Stimulated activated CD8-positive, alpha-beta memory T cell treated with anti-CD3 and anti-CD28 coated beads, Interleukin-7, amount 100 ng/mL, for 24 hours (primary cell): ENCODE measurements around the gene SHC4.
"Not testable (repeated sequence)": the region's sequence is repeated elsewhere in the genome, so short reads cannot be mapped to it uniquely, and the experiment has no call there.

Source experiments
- DNase-seq: peaks from one replicate; pipeline ENCODE4 v3.0.0-alpha.2; 2020; ENCODE audit warnings: low read depth

SHC4 gene

DNA sequence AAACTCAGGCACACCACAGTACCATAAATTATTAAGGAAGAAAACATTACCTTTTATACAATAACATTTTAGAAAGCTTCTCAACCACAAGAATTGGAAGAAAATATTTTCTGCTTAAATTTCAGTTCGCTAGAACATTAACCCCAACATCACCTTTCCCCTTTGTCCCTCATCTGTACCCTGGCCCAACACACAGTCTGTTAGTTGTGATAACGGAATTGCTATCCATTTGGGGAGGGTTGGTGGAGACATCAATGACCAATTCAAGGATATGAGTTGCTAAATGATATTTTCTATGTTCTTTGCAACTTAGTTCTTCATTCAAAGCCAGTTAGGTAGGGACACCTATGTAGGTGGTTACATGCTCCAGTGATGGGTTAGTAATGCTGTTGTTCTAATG is 80.0 kb downstream of the SHC4 start:
- no peak for DNase-seq

DNA sequence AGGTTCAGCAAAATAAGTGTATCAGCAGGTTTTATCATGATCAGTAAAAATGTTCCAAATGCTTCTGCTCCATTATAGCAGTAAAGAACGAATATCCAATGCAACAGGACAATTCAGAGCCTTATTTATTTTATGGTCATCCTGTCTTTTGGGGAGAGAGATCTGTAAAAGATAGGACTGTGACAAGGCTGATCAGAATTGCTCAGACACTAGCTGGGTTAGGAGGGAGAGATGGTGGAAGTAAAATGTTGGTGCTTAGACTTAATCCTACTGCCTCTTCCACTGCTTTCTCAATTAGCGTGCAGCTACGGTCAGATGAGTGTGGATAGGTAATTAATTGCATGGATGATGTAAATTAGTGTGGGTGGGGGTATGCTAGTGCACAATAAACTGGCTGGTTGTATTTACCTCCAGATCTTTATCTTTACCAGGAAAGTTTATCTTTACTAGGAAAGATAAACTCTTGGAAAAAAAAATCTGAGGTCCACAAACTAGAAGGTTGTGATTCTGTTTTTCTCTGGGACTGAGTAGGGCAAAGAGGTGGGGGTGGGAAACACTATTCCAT is 83.6 kb downstream of the SHC4 start:
- DNase-seq: no peak

DNA sequence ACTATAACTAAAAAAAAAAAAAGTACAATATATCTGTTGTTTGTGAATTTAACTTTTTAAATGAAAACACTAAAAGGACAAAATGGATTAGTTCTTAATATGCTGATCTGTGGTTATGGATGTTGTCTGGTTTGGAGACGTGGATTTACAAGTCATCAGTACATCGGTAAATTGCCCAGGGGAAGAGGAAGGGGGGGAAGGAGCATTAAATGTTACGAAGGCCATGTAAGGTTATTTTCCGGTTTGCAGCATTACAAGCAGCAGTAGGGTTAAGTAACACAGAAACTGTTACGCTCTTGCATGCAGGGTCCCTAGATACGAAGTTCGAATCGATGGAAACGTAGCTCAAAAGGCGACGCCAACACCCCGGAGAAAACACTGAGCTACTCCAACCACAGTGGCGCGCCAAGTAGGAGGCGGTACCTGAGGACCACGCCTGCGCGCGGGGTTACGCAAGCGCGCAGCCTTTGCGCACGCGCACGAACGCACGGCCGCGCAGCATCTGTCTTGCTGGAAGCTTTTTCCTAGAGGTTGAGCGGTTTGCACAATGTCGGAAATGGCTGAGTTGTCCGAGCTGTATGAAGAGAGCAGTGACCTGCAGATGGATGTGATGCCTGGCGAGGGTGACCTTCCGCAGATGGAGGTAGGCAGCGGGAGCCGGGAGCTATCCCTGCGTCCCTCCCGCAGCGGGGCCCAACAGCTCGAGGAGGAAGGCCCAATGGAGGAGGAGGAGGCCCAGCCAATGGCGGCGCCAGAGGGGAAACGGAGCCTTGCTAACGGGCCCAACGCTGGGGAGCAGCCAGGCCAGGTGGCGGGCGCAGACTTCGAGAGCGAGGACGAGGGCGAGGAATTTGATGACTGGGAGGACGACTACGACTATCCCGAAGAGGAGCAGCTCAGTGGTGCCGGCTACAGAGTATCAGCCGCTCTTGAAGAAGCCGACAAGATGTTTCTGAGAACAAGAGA is 85.8 kb downstream of the SHC4 start, which contains the start of gene EID1:
TSS of gene EID1 (plus strand) at position 505 of the 966 bp plus-strand sequence. CDS start at position 548, 43 bp downstream.
- DNase-seq: peak; percentile 83

DNA sequence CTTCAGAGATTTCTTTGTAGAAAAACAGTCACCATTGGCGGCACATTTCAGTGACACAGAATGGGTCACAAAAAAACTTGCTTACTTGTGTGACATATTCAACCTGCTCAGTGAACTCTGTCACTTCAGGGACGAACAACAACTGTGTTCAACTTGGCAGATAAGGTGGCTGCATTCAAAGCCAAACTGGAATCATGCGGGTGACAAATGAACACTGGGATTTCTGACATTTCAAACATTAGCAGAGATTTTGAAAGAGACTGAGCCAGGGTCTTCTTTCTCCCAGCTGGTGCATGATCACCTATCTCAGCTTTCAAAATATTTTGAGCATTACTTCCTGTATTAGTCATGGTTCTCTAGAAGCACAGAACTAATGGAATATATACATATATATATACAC is 87.7 kb downstream of the SHC4 start:
- no peak for DNase-seq

DNA sequence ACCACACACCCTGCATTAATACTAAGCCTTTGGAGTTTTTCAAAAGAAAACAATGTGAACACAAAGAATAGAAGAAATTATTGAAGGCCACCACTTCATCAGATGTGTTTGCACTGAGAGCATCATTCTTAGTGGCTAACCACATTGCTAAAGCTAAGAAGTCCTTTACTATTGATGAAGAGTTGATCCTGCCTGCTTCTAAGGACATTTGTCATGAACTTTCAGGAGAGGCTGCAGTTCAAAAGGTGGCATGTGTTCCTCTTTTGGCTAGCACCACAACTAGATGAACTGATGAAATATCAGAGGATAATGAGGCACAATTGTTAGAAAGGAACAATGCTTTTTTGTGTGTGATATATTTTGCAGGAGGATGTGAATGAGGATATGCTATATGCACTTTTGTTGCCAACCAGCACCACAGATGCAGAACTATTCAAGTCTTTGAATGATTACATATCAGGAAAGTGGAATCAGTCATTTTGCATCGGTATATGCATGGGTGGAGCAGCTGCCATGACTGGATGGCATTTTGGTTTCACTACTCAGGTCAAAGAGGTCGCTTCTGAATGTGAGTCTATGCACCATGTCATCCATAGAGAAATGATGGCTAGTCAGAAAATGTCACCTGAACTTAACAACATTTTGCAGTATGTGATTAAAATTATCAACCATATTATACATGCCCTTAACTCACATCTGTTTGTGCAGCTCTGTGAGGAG is 88.3 kb downstream of the SHC4 start:
- no peak for DNase-seq

DNA sequence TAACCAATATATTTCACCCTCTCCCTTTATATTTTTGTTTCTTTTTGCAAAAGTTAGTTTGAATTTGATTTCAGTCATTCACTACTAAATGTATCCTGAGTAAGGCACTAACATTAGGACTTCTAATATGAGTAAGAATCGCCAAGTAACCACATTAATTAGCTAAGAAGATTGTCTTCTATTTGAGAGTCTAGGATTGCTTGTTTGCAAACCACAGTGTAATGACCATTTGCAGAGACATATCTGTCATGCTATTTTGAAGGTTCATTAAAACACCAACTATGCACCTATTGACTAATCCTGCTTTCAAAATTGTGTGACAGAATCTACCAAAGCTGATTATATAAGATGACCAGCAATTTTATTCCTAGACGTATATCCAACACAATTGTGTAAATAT is 91.1 kb downstream of the SHC4 start:
- DNase-seq: no peak

DNA sequence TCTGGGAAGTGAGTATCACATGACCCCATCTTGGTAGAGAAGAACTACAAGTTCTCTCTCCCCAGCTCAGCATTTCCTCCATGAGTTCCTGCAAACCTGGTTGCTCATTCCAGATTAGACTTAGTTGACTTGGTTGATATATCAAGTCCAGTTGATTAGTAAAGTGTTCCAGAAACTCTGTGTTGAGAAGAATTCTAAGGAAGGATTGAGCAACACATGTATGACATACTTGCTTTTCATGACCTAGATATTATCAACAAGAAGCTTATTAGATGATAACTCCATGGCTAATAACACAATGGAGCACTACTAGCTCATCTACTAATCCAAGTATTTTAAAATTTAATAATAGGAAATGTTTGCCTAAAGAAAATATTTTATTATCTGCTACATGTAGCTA is 92.2 kb downstream of the SHC4 start:
- DNase-seq: no peak

DNA sequence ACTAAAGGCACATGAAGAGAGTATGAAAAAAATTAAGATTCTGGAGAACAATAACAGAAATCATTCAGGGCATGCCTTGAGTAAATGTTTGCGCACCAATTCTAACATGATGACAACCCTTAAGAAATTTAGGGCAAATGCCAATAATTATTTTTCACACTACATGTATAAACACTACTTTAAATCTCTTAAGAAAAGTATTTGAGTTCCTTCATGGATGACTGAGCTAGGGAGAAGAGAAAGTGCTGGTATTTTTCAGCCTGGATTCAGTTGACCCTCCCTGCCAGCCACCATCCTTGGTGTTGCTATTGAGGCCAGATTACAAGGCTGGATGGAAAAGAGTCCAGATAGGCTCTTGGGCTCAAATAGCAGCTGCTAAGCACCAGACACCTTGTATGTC is 93.8 kb downstream of the SHC4 start:
- DNase-seq: no peak

DNA sequence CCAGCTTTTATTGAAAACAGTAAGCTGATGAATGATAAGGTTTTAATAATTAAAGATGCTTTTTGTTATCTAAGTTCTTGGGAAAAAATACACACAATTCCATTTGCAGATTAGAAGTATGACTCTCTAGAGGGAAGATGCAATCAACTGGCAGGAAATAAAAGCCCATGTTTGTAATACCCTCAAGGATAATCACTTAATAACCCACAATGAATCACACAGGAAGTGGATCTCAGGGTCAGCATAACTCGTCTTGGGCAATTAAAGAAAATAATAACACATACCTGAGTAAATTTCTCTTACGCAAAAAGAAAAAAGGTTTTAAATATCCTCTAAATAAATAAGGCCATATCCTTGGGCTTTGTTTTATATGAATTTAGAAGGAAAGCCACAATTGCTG is 95.2 kb downstream of the SHC4 start:
- no peak for DNase-seq

DNA sequence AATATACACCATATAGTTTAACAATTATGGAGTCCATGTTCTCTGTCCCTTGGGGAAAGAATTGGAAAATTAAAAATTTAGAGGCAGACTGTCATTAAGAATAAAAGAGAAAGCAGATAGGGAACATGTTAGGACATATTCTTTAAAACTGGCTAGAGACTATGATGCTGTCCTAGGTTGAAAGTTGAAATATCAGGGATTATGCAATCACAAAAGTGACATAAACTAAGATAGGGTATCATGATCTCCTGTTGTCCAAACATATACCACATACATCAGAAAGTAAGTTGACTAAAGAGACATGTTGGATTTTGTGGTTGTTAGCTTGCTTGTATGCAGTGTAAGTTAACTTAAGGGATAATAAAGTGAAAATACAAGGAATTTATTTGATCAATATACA is 95.7 kb downstream of the SHC4 start:
- DNase-seq: no peak

DNA sequence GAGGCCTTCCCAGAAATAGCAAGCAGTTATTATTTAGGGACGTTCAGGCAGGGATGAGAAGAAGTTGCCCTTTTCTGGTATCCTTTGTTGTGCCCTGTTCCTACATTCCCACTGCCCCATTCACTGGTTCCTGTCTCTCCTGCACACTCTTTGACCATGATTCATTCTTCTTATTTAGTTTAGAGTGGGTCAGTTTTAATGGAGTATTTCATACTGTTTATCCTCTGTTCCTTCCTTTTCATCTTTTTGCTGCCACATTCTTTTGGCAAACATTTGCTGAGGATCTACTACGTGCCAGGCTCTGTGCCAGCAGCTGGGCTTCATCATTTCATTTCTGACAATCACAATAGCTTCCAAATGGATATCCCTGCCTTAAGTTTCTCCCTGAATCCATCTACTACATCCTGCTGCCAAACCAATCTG is 97.6 kb downstream of the SHC4 start:
- no peak for DNase-seq

DNA sequence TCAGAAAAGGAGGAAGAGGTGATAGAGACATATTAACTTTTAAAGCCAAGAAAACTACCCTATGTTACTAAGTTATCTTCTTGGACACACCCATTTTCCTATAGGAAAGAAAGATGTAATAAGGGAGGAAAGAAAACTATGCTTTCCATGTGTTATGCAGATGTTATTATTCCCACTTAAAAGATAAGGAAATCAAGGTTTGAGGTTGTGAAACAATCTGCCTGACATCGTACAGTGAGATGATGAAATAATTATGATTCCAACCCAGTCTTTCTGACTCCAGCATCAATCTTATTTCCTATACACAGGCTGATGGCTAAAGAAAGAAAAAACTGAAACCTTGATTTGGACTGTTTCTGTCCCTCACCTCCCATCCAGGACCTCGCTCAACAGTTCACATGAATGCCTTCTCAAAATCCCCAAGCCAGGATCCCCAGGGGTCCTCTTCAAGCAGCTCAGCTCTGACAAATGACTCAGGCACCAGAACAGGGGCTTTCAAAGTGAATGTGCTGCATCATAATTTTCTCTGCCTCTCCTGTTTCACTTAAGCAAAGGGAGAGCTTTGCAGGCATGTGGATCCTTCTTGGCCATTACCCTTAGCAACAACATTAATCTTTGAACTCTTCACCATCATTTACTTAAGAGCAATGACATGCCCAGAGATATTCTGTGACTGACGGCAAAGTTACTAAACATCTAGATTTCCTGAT is 98.2 kb downstream of the SHC4 start:
- DNase-seq: no peak

DNA sequence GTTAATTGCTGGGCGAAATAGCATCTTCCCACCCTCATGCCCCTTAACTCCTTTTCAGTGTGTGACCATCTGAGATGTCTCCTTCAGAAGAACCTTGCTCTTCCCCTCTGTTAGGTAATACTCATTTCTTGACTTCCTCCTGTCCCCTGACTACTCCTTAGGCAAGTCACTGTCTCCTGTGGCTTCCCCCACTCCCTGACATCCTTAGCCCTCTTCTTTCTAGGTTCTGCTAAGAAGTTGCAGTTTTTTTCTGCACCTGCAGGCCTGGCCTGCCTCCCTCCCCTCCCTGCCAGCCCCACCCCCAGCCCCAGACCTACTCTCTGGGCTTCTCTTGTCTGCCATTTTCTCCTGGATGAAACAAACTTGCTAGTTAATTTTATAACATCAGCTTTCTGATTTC is 101.0 kb downstream of the SHC4 start:
- no peak for DNase-seq

DNA sequence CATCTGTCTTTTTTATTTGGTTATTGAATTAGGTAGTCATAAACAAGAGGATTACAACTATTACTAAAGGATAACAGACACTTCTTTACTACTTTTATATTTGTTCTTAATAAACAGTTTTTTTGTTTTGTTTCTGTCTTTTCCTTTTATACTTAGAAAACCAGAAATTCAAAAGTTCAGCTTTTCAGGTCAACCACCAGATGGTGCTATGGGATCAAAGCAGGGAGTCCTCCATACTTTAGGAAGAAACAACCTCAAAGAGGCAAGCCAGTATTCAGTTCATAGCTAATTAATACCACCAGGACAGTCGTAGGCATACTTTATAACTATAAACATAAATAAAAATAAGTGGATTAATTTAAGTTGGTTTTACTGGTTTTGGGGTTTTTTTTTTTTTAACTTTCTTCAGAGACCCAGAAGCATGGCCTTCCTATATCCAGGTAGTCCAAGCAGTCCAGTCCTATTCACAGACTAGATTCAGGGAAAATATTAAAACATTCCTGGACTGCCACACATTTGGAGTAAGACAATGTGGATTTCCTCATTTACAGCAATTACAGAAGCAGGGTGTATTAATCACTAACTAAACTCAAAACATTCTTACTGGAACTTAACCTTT is 101.8 kb downstream of the SHC4 start:
- no peak for DNase-seq

DNA sequence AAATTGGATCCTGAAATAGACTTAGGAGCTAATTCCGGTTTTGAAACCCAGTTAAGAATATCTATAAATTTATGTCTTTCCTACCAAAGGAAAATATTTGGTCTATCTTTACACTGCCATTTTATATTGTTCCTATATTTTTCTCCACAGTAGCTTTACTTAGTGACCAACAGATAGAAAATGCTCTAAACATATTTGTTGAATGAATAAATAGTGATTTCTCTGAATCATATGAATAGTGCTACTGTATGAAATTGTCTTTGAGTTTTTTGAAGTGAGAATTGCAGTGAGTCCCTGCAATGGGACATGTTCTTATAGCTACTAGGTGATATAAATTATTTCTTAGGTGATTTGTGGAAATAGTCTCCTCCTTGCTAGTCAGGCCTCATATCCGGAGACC is 104.3 kb downstream of the SHC4 start:
- DNase-seq: no peak

DNA sequence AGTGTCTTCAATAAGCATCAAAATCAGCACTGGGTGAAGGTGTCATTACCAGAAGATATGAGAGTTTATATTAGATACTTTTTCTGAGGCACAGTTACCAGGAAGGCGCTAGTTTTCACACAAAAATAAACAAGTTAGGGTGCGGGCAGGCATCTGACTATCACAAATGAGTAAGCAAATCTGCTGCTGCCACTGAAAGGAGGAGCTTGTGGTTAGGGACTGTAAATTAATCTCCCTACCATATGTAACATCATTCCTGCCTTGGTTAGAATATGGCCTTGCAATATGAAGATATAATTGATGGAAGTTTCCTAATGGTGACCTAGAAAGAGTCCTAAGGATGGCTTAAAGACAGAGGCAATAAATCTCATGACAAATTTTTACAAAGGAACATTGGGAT is 105.3 kb downstream of the SHC4 start:
- DNase-seq: no peak

DNA sequence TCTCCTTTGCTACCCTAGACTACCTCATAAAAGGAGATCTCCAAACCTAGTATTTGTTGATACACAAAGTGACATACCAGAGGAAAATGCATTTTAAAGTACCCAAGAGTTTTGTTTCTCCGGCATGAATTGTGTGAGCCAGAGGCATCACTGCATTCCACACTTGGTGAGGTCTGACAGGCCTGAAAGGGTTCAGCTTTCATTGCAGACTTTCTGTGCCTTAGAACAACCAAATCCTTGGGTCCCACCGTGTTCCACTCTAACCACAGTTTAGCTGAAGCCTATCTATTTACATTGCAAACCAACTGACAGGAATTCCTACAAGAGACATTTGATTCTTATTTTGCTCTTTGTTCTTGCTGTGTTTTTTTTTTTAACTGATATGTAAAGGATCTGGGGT is 106.8 kb downstream of the SHC4 start:
- DNase-seq: no peak

DNA sequence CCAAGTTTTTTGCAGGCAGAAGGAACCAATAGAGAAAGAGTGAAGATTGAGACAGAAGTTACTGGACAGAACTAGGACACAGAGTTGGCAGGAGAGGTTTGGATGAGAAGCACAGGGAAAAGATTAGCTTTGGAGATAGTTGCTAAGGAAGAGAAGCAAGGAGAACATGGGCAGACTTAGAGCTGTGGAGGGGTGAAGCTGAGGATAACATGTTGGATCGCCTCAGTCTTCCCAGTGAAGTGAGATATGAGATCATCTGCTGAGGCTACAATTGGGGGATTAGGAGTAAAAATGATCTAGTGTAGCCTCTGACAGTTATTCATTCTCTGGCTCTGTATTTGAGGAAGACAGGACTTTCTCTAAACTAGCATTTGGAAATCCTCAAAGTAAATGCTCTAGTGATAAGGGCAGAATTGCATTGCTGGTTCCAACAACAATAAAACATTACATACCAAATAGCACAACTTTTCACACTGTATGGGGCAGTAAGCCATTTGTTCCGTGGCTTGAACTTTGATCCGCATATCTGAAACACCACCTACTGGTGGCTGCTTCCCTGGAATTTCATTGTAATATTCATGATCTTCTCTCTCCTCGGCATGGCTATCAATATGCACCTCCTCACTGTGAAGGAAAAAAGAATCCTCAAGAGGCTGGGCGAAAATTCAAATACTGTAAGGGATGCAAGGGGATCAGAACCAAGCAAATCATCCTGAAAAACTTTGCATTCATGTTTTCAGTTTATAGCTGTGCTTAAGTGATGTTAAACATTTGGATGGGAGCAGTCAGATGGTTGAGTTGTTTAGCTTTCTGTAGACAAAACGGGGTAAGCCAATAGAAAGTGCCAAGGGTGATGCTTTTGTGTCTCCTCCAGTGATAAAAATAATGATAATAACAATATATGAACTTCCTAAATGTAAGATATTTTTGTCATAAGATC is 107.9 kb downstream of the SHC4 start:
- DNase-seq: no peak

DNA sequence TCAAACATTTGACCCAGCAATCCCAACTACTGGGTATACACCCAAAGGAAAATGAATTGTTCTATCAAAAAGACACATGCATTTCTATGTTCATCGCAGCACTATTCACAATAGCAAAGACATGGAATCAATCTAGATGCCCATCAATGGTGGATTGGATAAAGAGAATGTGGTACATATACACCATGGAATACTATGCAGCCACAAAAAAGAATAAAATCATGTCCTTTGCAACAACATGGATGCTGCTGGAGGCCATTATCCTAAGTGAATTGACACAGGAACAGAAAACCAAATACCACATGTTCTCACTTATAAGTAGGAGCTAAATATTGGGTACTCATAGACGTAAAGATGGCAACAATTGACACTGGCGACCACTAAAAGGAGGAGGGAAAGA is 109.3 kb downstream of the SHC4 start:
- DNase-seq: not testable (repeated sequence)

DNA sequence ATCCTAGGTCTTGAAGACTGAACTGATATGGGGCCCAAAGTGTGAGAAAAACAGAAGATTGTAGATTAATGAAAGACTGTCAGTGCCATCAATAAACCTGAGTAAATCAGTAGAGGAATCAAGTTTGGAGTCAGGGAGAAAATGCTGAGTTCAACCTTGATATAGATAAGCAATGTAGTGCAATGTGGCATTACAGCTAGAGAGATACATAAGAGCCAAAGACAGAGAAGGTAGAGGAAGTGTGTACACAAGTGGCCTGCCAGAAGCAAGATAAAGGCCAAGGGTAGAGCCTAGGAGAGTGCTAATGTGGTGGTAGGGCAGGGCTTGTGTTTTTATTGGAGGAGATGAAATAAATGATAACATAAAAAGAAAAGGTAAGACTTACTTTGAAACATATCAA is 111.8 kb downstream of the SHC4 start:
- no peak for DNase-seq

DNA sequence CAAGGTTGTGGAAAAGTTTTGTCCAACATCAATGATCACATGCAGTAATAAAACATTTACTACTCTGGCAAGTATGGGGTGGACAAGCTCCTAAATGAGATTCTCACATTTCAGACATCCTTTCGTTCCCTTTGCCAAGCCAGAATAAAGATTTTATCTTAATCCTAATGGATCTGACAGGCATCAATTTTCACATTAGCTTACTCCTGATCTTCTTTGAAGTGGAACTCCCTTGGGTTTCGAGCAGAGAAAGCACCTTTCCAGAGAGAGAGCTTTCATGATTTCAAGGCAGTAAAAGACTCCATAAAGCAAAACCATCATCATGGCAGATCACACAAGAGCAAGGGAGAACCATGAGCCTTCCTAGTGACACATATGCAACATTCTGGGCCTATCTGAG is 113.1 kb downstream of the SHC4 start:
- DNase-seq: no peak
